IMR-90 (cell line): ENCODE measurements around the gene DGKG. TPM values are rescaled to one million over a fixed set of nuclear protein-coding genes. Genes with fewer than 3 reads are reported as not detected.

Experiments used
- ATAC-seq: fragments of 200-7000 bp; cut with Tn5 transposase; 2 replicates; pipeline ENCODE4 v1.9.1; 2020; ENCODE audit warnings: low read depth, mild to moderate bottlenecking, moderate library complexity
- BruUV-seq: library from RNA; stranded (reverse); fragments of 400-500 nt; replicated peaks from 2 replicates; lab custom pipeline; 2021; lab: Mats Ljungman, UMichigan
- CTCF ChIA-PET: fragments of 300-600 bp; formaldehyde crosslinking; extraction: SDS; loops from one replicate; lab custom pipeline; 2021; ENCODE audit warnings: antibody characterized with exemption; lab: Yijun Ruan, JAX
- POLR2A ChIA-PET: fragments of 300-600 bp; sonication (Branson Sonifier 250); formaldehyde crosslinking; loops from one replicate; lab custom pipeline; 2022; ENCODE audit warnings: antibody characterized with exemption; ENCODE audit not compliant: unreplicated experiment; lab: Charles Lee
- DNase-seq: peaks from one replicate; pipeline ENCODE4 v3.0.0; 2013
- H2AFZ ChIP-seq: replicated peaks from 2 replicates; pipeline ENCODE3; 2013; ENCODE audit warnings: low read length, mild to moderate bottlenecking; ENCODE audit not compliant: poor library complexity
- H2AK5ac ChIP-seq: 2 replicates; pipeline ENCODE4 v1.6.1; 2013; ENCODE audit warnings: low read depth, low read length, inconsistent platforms
- H2AK9ac ChIP-seq: replicated peaks from 2 replicates; pipeline ENCODE3; 2013; ENCODE audit warnings: mild to moderate bottlenecking, low read depth, low read length, moderate library complexity; ENCODE audit not compliant: poor library complexity
- H2BK120ac ChIP-seq: 2 replicates; pipeline ENCODE4 v1.6.1; 2013; ENCODE audit warnings: low read depth, low read length, inconsistent platforms
- H2BK15ac ChIP-seq: 3 replicates; pipeline ENCODE4 v1.6.1; 2013; ENCODE audit warnings: low read depth, low read length, inconsistent platforms
- H2BK20ac ChIP-seq: 2 replicates; pipeline ENCODE4 v1.6.1; 2013; ENCODE audit warnings: low read depth, mild to moderate bottlenecking, inconsistent platforms, low read length, moderate library complexity
- H2BK5ac ChIP-seq: 2 replicates; pipeline ENCODE4 v1.6.1; 2013; ENCODE audit warnings: mild to moderate bottlenecking, low read depth, low read length, inconsistent platforms; ENCODE audit not compliant: poor library complexity, severe bottlenecking
- H3K14ac ChIP-seq: replicated peaks from 2 replicates; pipeline ENCODE4 v1.6.1; 2013; ENCODE audit warnings: low read depth, low read length, inconsistent platforms
- H3K18ac ChIP-seq: 2 replicates; pipeline ENCODE4 v1.6.1; 2013; ENCODE audit warnings: low read depth, low read length, control low read depth
- H3K23ac ChIP-seq: 2 replicates; pipeline ENCODE4 v1.6.1; 2013; ENCODE audit warnings: low read depth, low read length, inconsistent platforms
- H3K27ac ChIP-seq: 2 replicates; pipeline ENCODE4 v1.5.1; 2013; ENCODE audit warnings: mild to moderate bottlenecking, control low read depth, low read length; ENCODE audit not compliant: insufficient read depth
- H3K27me3 ChIP-seq: 2 replicates; pipeline ENCODE4 v1.6.1; 2013; ENCODE audit warnings: low read length; ENCODE audit not compliant: control insufficient read depth, insufficient read depth
- H3K36me3 ChIP-seq: 2 replicates; pipeline ENCODE4 v1.6.1; 2013; ENCODE audit warnings: low read length, mixed read lengths; ENCODE audit not compliant: control insufficient read depth, insufficient read depth
- H3K4ac ChIP-seq: 2 replicates; pipeline ENCODE4 v1.6.1; 2013; ENCODE audit warnings: low read depth, low read length, inconsistent platforms
- H3K4me1 ChIP-seq: 2 replicates; pipeline ENCODE4 v1.6.1; 2013; ENCODE audit warnings: low read length, mixed read lengths; ENCODE audit not compliant: control insufficient read depth, insufficient read depth
- H3K4me2 ChIP-seq: 2 replicates; pipeline ENCODE4 v1.6.1; 2013; ENCODE audit warnings: low read depth, mild to moderate bottlenecking, control low read depth, low read length, moderate library complexity
- H3K4me3 ChIP-seq: 2 replicates; pipeline ENCODE4 v1.5.1; 2013; ENCODE audit warnings: low read depth, mild to moderate bottlenecking, control low read depth, low read length, moderate library complexity; ENCODE audit not compliant: insufficient read depth
- H3K56ac ChIP-seq: 2 replicates; pipeline ENCODE4 v1.6.1; 2013; ENCODE audit warnings: low read length, inconsistent platforms; ENCODE audit not compliant: insufficient read depth; ENCODE audit errors: extremely low read depth
- H3K79me1 ChIP-seq, 2 experiments: 2 replicates each; pipeline ENCODE4 v1.6.1; 2013; ENCODE audit warnings: low read length in 2 of 2, inconsistent platforms in 1 of 2, low read depth in 1 of 2
- H3K9ac ChIP-seq: 2 replicates; pipeline ENCODE4 v1.6.1; 2013; ENCODE audit warnings: low read depth, low read length, control low read depth
- H3K9me1 ChIP-seq: 2 replicates; pipeline ENCODE4 v1.6.1; 2013; ENCODE audit warnings: low read length, inconsistent platforms; ENCODE audit not compliant: insufficient read depth
- H3K9me3 ChIP-seq: 2 replicates; pipeline ENCODE4 v1.6.1; 2013; ENCODE audit warnings: low read length; ENCODE audit not compliant: control insufficient read depth, insufficient read depth
- H4K20me1 ChIP-seq: 2 replicates; pipeline ENCODE4 v1.6.1; 2013; ENCODE audit warnings: low read length, inconsistent platforms; ENCODE audit not compliant: insufficient read depth
- H4K5ac ChIP-seq: 2 replicates; pipeline ENCODE4 v1.6.1; 2013; ENCODE audit warnings: mild to moderate bottlenecking, low read depth, low read length, control low read depth
- H4K8ac ChIP-seq, 2 experiments: 2 replicates each; pipeline ENCODE4 v1.6.1; 2013; ENCODE audit warnings: low read depth in 2 of 2, low read length in 2 of 2, control low read depth in 1 of 2, inconsistent platforms in 1 of 2
- H4K91ac ChIP-seq: 2 replicates; pipeline ENCODE4 v1.6.1; 2013; ENCODE audit warnings: low read depth, low read length, inconsistent platforms; ENCODE audit not compliant: insufficient read depth
- BHLHE40 ChIP-seq: fragments of 150-350 bp; IDR thresholded peaks from 2 replicates; pipeline ENCODE4 v1.6.1; 2016; ENCODE audit warnings: mild to moderate bottlenecking, low read depth, low read length
- CEBPB ChIP-seq: IDR thresholded peaks from 2 replicates; pipeline ENCODE4 v1.6.1; 2012; ENCODE audit warnings: low read depth, low read length, improper control_type of control experiment
- CHD1 ChIP-seq: IDR thresholded peaks from 2 replicates; pipeline ENCODE4 v1.6.1; 2012; ENCODE audit warnings: low read depth, low read length, improper control_type of control experiment
- FOS ChIP-seq: fragments of 150-350 bp; IDR thresholded peaks from 2 replicates; pipeline ENCODE4 v1.6.1; 2016; ENCODE audit warnings: low read depth, low read length
- MAFK ChIP-seq: IDR thresholded peaks from 2 replicates; pipeline ENCODE4 v1.6.1; 2012; ENCODE audit warnings: low read depth, low read length, improper control_type of control experiment
- MAZ ChIP-seq: IDR thresholded peaks from 2 replicates; pipeline ENCODE4 v1.6.1; 2012; ENCODE audit warnings: low read depth, mild to moderate bottlenecking, low read length, improper control_type of control experiment, moderate library complexity, borderline replicate concordance
- MXI1 ChIP-seq: IDR thresholded peaks from 2 replicates; pipeline ENCODE4 v1.6.1; 2012; ENCODE audit warnings: low read depth, mild to moderate bottlenecking, low read length, moderate library complexity, borderline replicate concordance
- NFE2L2 ChIP-seq: fragments of 150-350 bp; IDR thresholded peaks from 2 replicates; pipeline ENCODE4 v1.6.1; 2016; ENCODE audit warnings: low read depth, mild to moderate bottlenecking, low read length
- POLR2A ChIP-seq: IDR thresholded peaks from 2 replicates; pipeline ENCODE4 v1.6.1; 2012; ENCODE audit warnings: mild to moderate bottlenecking, low read depth, low read length
- RAD21 ChIP-seq: IDR thresholded peaks from 2 replicates; pipeline ENCODE4 v1.6.1; 2012; ENCODE audit warnings: low read length, improper control_type of control experiment
- RCOR1 ChIP-seq: IDR thresholded peaks from 2 replicates; pipeline ENCODE4 v1.6.1; 2012; ENCODE audit warnings: mild to moderate bottlenecking, low read length, improper control_type of control experiment; ENCODE audit not compliant: insufficient replicate concordance
- RFX5 ChIP-seq: IDR thresholded peaks from 2 replicates; pipeline ENCODE4 v1.8.0; 2012; ENCODE audit warnings: low read depth, mild to moderate bottlenecking, low read length, moderate library complexity
- SMC3 ChIP-seq: fragments of 150-350 bp; IDR thresholded peaks from 2 replicates; pipeline ENCODE4 v1.6.1; 2016; ENCODE audit warnings: low read depth, mild to moderate bottlenecking, antibody characterized with exemption, low read length, moderate library complexity
- WGBS, 2 experiments: methylation state at CpG; one replicate each; pipeline versions ENCODE4 v1.1.5 to v1.1.7; 2013; ENCODE audit warnings: missing lambda C conversion rate in 2 of 2; ENCODE audit not compliant: insufficient read length in 1 of 2; ENCODE audit errors: extremely low coverage in 2 of 2; 5-methylcytosine and 5-hydroxymethylcytosine counted together
- dilution Hi-C: fragments of 300-500 bp; cut with HindIII; formaldehyde crosslinking; loops from one replicate; pipeline ENCODE4 v1.14.3; 2018; ENCODE audit warnings: low sequenced_read_pairs; ENCODE audit not compliant: unreplicated experiment
- in situ Hi-C: fragments of 300-500 bp; cut with MboI; formaldehyde crosslinking; loops from 3 replicates; pipeline ENCODE4 v1.14.3; 2019; ENCODE audit warnings: low sequenced_read_pairs, inconsistent platforms, mixed read lengths
- intact Hi-C: fragments of 100-400 bp; cut with micrococcal nuclease; formaldehyde crosslinking; loops from 2 replicates; pipeline ENCODE4 v1.10.0; 2022
- polyA plus RNA-seq, 3 experiments: library from polyadenylated mRNA; depleted of rRNA; stranded (reverse); fragments of >200 nt; gene quantifications; 2 replicates each; pipeline ENCODE4 v1.2.3, GENCODE V29; 2012; ENCODE audit warnings: low replicate concordance in 1 of 3
- total RNA-seq: library from RNA; depleted of rRNA; stranded (reverse); fragments of >200 nt; gene quantifications from 2 replicates; pipeline ENCODE4 v1.2.3, GENCODE V29; 2012
- TF ChIP-seq, protein P1 (sequence below): fragments of 150-350 bp; IDR thresholded peaks from 2 replicates; pipeline ENCODE4 v1.6.1; 2017; ENCODE audit warnings: mild to moderate bottlenecking, antibody characterized with exemption, low read length, low read depth
- TF ChIP-seq, protein P2 (sequence below): conservative IDR thresholded peaks from 2 replicates; pipeline ENCODE4 v1.5.1; 2012; ENCODE audit warnings: mild to moderate bottlenecking, low read depth, low read length, improper control_type of control experiment
- TF ChIP-seq, protein P3 (sequence below): fragments of 150-350 bp; IDR thresholded peaks from 2 replicates; pipeline ENCODE4 v1.6.1; 2016; ENCODE audit warnings: low read depth, mild to moderate bottlenecking, low read length, moderate library complexity, borderline replicate concordance

Gene DGKG
- total and polyA plus RNA-seq, 2 of the 4 experiments (the other 2 are of a cell fraction): 1.2 to 4.1 TPM

DNA sequence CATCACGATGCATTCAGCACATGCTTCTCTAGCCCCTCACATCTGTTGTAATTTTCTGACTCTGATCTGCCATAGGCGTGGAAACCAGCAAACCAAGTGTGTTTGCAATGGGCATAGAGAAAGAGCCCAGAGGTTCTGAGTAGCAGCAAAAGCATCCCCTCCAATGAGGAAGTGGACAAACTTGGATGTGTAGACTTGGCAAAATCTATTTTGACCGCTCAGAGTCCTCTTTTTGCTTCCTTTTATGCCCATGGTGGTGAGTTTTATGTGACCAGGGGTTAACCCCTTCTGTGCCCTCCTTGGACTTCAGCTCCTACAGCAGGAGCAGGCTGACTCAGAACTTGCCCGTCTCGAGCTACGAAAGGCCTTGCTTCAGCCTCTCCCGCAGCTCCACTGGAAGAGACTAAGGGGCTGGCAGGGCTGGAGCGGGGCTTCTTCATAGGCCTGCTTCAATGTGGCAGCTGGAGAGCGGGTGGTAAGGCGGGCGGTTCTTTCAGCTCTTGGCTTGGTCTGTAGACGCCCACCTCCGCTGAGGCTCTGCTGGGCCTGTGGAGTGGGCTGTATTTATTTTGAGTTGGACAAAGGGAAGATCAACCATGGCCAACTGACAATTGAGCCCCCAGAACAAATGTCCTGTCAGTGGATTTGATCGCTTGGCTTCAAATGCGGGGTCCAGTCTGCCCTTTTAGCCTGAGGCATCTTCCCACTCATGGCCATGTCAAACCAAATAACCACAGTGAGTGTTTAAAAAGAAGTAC lies 246.6 kb downstream of the DGKG start:
- H3K23ac ChIP-seq: no peak overlapping the region
- in situ Hi-C loops: no loop called here
- no peak overlapping the region for H2AFZ ChIP-seq
- H3K56ac ChIP-seq: no peak overlapping the region
- no peak overlapping the region for H4K91ac ChIP-seq
- no peak overlapping the region for H2AK5ac ChIP-seq
- ChIA-PET POLR2A (no interaction called here), CTCF (no interaction called here)
- no peak overlapping the region for H3K4ac ChIP-seq
- TF ChIP-seq MAZ (no peak), POLR2A (no peak), MXI1 (no peak), CHD1 (no peak), NFE2L2 (no peak), RAD21 (no peak), SMC3 (no peak), RFX5 (no peak), CEBPB (no peak), MAFK (no peak), FOS (no peak), RCOR1 (no peak), BHLHE40 (no peak)
- TF ChIP-seq, protein P1, sequence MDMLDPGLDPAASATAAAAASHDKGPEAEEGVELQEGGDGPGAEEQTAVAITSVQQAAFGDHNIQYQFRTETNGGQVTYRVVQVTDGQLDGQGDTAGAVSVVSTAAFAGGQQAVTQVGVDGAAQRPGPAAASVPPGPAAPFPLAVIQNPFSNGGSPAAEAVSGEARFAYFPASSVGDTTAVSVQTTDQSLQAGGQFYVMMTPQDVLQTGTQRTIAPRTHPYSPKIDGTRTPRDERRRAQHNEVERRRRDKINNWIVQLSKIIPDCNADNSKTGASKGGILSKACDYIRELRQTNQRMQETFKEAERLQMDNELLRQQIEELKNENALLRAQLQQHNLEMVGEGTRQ: no peak
- TF ChIP-seq, protein P2, sequence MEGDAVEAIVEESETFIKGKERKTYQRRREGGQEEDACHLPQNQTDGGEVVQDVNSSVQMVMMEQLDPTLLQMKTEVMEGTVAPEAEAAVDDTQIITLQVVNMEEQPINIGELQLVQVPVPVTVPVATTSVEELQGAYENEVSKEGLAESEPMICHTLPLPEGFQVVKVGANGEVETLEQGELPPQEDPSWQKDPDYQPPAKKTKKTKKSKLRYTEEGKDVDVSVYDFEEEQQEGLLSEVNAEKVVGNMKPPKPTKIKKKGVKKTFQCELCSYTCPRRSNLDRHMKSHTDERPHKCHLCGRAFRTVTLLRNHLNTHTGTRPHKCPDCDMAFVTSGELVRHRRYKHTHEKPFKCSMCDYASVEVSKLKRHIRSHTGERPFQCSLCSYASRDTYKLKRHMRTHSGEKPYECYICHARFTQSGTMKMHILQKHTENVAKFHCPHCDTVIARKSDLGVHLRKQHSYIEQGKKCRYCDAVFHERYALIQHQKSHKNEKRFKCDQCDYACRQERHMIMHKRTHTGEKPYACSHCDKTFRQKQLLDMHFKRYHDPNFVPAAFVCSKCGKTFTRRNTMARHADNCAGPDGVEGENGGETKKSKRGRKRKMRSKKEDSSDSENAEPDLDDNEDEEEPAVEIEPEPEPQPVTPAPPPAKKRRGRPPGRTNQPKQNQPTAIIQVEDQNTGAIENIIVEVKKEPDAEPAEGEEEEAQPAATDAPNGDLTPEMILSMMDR: no peak
- TF ChIP-seq, protein P3, sequence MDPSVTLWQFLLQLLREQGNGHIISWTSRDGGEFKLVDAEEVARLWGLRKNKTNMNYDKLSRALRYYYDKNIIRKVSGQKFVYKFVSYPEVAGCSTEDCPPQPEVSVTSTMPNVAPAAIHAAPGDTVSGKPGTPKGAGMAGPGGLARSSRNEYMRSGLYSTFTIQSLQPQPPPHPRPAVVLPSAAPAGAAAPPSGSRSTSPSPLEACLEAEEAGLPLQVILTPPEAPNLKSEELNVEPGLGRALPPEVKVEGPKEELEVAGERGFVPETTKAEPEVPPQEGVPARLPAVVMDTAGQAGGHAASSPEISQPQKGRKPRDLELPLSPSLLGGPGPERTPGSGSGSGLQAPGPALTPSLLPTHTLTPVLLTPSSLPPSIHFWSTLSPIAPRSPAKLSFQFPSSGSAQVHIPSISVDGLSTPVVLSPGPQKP: no peak
- H2BK5ac ChIP-seq: no peak overlapping the region
- H2BK20ac ChIP-seq: no peak overlapping the region
- H4K8ac ChIP-seq: no peak overlapping the region
- DNase-seq (no peak), ATAC-seq (no peak)
- 68% methylated on average over 5 of the region's 15 CpGs; no CpG with 5 or more reads in 1 of the 2 experiments for WGBS, 2 experiments
- H3K36me3 ChIP-seq: no peaks in the 10 kb centered on the region
- H2AK9ac ChIP-seq: no peak overlapping the region
- H2BK15ac ChIP-seq: no peak overlapping the region
- no peaks in the 10 kb centered on the region for H3K9me3 ChIP-seq
- no peak overlapping the region for H3K4me3 ChIP-seq
- dilution Hi-C loops: no loop called here
- peaks cover 2% of the 10 kb centered on the region for H3K4me1 ChIP-seq
- H3K18ac ChIP-seq: no peak overlapping the region
- no peak overlapping the region for H4K5ac ChIP-seq
- 0 out of 4 replicates have a peak, but pooled peaks cover 0 to 3% of the 10 kb centered on the region in 2 experiments for H3K79me1 ChIP-seq
- H3K14ac ChIP-seq: no peak overlapping the region
- peaks cover 7% of the 10 kb centered on the region for H3K9me1 ChIP-seq
- H4K20me1 ChIP-seq: no peaks in the 10 kb centered on the region
- H3K27me3 ChIP-seq: peaks cover 46% of the 10 kb centered on the region
- no peak overlapping the region for H2BK120ac ChIP-seq
- no peak overlapping the region for H3K27ac ChIP-seq
- no TSS peak for BruUV-seq
- H3K9ac ChIP-seq: no peak overlapping the region
- no peak overlapping the region for H3K4me2 ChIP-seq
- intact Hi-C loops: no loop called here
